HG03103 (cell line): ENCODE measurements around the gene ABHD6.
"Not testable (repeated sequence)": the region's sequence is repeated elsewhere in the genome, so short reads cannot be mapped to it uniquely, and the experiment has no call there.

Experiments
- ATAC-seq: cut with Tn5 transposase; IDR thresholded peaks from one replicate; pipeline ENCODE4 v1.9.1; 2021; ENCODE audit warnings: low read depth; ENCODE audit not compliant: unreplicated experiment

ABHD6 gene

GRCh38 chr3:58207954-58208353, 29.6 kb upstream of the ABHD6 start:
- ATAC-seq, result no peak

GRCh38 chr3:58209933-58210332, 27.7 kb upstream of the ABHD6 start:
- no peak for ATAC-seq

GRCh38 chr3:58210761-58211460, 26.7 kb upstream of the ABHD6 start, which contains the start of gene DNASE1L3:
Gene DNASE1L3 (minus strand): TSS chr3:58210972. CDS start chr3:58210906, 66 bp downstream.
- no peak for ATAC-seq

- peak; percentile 82 for ATAC-seq
Measured at GRCh38 chr3:58214484-58215316, 22.9 kb upstream of the ABHD6 start.

- ATAC-seq, result no peak
Measured at GRCh38 chr3:58215317-58216025, 22.1 kb upstream of the ABHD6 start.

- no peak for ATAC-seq
Measured at GRCh38 chr3:58216496-58217195, 20.9 kb upstream of the ABHD6 start.

GRCh38 chr3:58217209-58217811, 20.3 kb upstream of the ABHD6 start:
- ATAC-seq, result no peak

GRCh38 chr3:58218904-58219303, 18.7 kb upstream of the ABHD6 start:
- no peak for ATAC-seq

- no peak for ATAC-seq
Measured at GRCh38 chr3:58222161-58222724, 15.3 kb upstream of the ABHD6 start.

- no peak for ATAC-seq
Measured at GRCh38 chr3:58223855-58224254, 13.7 kb upstream of the ABHD6 start.

- ATAC-seq, result not testable (repeated sequence)
Measured at GRCh38 chr3:58227933-58228332, 9.7 kb upstream of the ABHD6 start.

- no peak for ATAC-seq
Measured at GRCh38 chr3:58230876-58231552, 6.6 kb upstream of the ABHD6 start.

GRCh38 chr3:58231666-58232065, 5.9 kb upstream of the ABHD6 start:
- ATAC-seq, result no peak

GRCh38 chr3:58234516-58234931, 3.1 kb upstream of the ABHD6 start:
- ATAC-seq, result no peak

- ATAC-seq, result no peak
Measured at GRCh38 chr3:58235970-58236369, 1.6 kb upstream of the ABHD6 start.

- no peak for ATAC-seq
Measured at GRCh38 chr3:58236527-58237237, 910 bp upstream of the ABHD6 start.

GRCh38 chr3:58237941-58238681, 519 bp downstream of the ABHD6 start:
- ATAC-seq, result peak; percentile 32

- no peak for ATAC-seq
Measured at GRCh38 chr3:58238830-58239229, 1.2 kb downstream of the ABHD6 start.
